ENCODE measurements around the gene PCNX3. TPM values are rescaled to one million over a fixed set of nuclear protein-coding genes. Genes with fewer than 3 reads are reported as not detected.

The PCNX3 gene
- total and polyA plus RNA-seq, 4 donors, result 10.4 to 41.6 (median 25.5) TPM

DNA sequence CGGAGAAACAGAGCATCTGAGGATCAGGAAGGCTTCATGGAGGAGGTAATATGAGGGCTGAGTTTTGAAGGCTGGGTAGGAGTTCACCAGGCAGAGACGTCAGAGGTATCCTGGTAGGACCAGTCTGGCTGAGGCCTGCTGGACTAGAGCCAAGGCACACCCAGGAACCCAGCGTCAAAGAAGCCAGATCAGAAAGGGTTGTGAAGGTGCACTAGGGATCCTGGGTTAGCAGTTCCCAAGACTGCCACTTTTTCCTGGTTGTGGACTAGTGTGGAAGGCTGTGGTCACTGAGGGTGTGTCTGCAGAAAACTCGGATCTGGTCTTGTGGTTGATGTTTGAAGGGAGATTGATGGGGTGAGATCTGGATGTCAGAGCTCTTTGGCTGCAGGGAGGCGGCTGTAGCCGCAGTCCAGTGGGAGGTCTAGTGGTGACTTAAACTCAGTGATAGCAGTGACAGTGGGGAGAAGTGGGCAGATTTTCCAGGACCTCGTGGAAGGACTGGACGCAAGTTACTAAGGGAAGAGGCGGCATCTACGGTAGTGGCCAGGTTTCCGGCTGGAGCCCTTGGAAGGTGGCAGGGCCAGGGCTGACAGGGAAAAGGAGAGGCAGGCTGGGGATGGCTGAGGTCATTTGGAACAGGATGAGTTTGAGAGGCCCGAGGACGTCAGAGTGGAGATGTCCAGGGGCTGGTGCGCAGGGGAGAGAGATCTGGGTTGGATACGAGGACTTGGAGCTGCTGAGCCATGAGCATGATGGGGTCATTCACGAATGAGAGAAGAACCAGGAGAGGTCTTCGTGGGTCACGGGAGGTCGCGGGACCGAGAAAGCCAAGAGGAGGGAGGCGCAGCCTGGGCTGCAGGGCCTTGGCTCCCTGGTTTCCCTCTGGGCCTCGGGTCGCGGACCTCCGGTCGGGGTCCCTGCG, 36.3 kb downstream of the PCNX3 start:
- H3K27ac ChIP-seq (ENCODE audit: low read depth, low read length), result peak overlapping the region; percentile 98
- 38% methylated on average over 28 of the region's 28 CpGs for WGBS (ENCODE audit: insufficient coverage)
- peak in 1 of 6 donors; percentile 11 for DNase-seq (ENCODE audit: low read depth in 4 of 6, low spot score in 6 of 6)
- H3K4me3 ChIP-seq (ENCODE audit: low read depth, low read length), result peak overlapping the region; percentile 67
- H3K9me3 ChIP-seq (ENCODE audit: control insufficient read depth, insufficient read depth, low read length), result no peaks in the 10 kb centered on the region
- H3K27me3 ChIP-seq (ENCODE audit: control insufficient read depth, insufficient read depth, low read length), result peaks cover 6% of the 10 kb centered on the region
- H3K36me3 ChIP-seq (ENCODE audit: control insufficient read depth, insufficient read depth, low read length), result peaks cover 53% of the 10 kb centered on the region
- H3K4me1 ChIP-seq (ENCODE audit: control insufficient read depth, insufficient read depth, low read length), result peaks cover 62% of the 10 kb centered on the region

DNA sequence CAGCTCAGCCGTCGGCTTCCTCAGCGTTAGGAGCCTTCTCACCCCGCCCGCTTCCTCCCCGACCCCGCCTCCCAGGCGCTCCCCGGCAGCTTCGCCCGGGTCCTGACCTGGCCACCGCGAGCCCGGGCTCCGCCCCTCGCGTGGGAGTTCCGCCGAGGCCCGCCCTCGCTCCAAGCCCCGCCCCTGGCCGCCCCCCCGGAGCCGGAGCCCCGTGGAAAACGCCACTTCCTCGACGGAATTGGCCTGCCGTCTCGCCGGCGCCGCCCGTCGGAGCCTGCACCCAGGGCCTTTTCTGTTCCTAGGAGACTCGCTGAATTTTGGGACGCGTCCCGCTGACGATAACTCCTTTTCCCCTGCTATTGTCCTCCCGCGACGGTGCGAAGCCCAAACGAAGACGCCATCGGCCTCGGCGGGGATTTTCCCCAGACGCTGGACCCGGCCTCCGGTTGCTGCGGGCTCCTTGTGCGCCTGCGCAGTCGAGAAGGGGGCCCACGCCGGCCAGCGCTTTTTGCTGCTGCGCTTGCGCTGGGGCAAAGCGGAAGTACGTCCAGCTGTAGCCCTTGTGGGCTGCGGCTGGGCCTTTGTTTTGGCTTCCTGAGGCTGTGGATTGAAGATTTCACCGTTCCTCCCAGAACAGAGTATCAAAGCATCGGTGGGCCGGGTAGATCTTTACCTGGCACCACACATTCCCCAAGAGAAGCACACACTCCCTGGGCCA, 37.1 kb downstream of the PCNX3 start:
- peak overlapping the region; percentile 67 for H3K4me3 ChIP-seq (ENCODE audit: low read depth, low read length)
- DNase-seq (ENCODE audit: low read depth in 4 of 6, low spot score in 6 of 6), result peak; percentile 77 to 98 (median 84)
- H3K36me3 ChIP-seq (ENCODE audit: control insufficient read depth, insufficient read depth, low read length), result peaks cover 61% of the 10 kb centered on the region
- under 1% methylated on average over 68 of the region's 68 CpGs for WGBS (ENCODE audit: insufficient coverage)
- H3K9me3 ChIP-seq (ENCODE audit: control insufficient read depth, insufficient read depth, low read length), result no peaks in the 10 kb centered on the region
- H3K27ac ChIP-seq (ENCODE audit: low read depth, low read length), result peak overlapping the region; percentile 98
- peaks cover 2% of the 10 kb centered on the region for H3K27me3 ChIP-seq (ENCODE audit: control insufficient read depth, insufficient read depth, low read length)
- H3K4me1 ChIP-seq (ENCODE audit: control insufficient read depth, insufficient read depth, low read length), result peaks cover 60% of the 10 kb centered on the region

GRCh38 chr11:65653229-65654225, 38.0 kb downstream of the PCNX3 start:
- H3K27ac ChIP-seq (ENCODE audit: low read depth, low read length), result peak overlapping the region; percentile 98
- peaks cover 70% of the 10 kb centered on the region for H3K36me3 ChIP-seq (ENCODE audit: control insufficient read depth, insufficient read depth, low read length)
- H3K9me3 ChIP-seq (ENCODE audit: control insufficient read depth, insufficient read depth, low read length), result no peaks in the 10 kb centered on the region
- peak overlapping the region; percentile 67 for H3K4me3 ChIP-seq (ENCODE audit: low read depth, low read length)
- peak in 4 of 6 donors; percentile 57 to 79 (median 66) for DNase-seq (ENCODE audit: low read depth in 4 of 6, low spot score in 6 of 6)
- H3K27me3 ChIP-seq (ENCODE audit: control insufficient read depth, insufficient read depth, low read length), result no peaks in the 10 kb centered on the region
- peaks cover 60% of the 10 kb centered on the region for H3K4me1 ChIP-seq (ENCODE audit: control insufficient read depth, insufficient read depth, low read length)
- 53% methylated on average over 11 of the region's 12 CpGs for WGBS (ENCODE audit: insufficient coverage)

- H3K4me1 ChIP-seq (ENCODE audit: control insufficient read depth, insufficient read depth, low read length), result peaks cover 52% of the 10 kb centered on the region
- WGBS (ENCODE audit: insufficient coverage), result 90% methylated on average over 10 of the region's 14 CpGs
- H3K9me3 ChIP-seq (ENCODE audit: control insufficient read depth, insufficient read depth, low read length), result no peaks in the 10 kb centered on the region
- peak in 1 of 6 donors; percentile 2 for DNase-seq (ENCODE audit: low read depth in 4 of 6, low spot score in 6 of 6)
- H3K4me3 ChIP-seq (ENCODE audit: low read depth, low read length), result no peak overlapping the region
- no peaks in the 10 kb centered on the region for H3K27me3 ChIP-seq (ENCODE audit: control insufficient read depth, insufficient read depth, low read length)
- peak overlapping the region; percentile 98 for H3K27ac ChIP-seq (ENCODE audit: low read depth, low read length)
- H3K36me3 ChIP-seq (ENCODE audit: control insufficient read depth, insufficient read depth, low read length), result peaks cover 74% of the 10 kb centered on the region
Observed at GRCh38 chr11:65654375-65655349, 39.1 kb downstream of the PCNX3 start.

DNA sequence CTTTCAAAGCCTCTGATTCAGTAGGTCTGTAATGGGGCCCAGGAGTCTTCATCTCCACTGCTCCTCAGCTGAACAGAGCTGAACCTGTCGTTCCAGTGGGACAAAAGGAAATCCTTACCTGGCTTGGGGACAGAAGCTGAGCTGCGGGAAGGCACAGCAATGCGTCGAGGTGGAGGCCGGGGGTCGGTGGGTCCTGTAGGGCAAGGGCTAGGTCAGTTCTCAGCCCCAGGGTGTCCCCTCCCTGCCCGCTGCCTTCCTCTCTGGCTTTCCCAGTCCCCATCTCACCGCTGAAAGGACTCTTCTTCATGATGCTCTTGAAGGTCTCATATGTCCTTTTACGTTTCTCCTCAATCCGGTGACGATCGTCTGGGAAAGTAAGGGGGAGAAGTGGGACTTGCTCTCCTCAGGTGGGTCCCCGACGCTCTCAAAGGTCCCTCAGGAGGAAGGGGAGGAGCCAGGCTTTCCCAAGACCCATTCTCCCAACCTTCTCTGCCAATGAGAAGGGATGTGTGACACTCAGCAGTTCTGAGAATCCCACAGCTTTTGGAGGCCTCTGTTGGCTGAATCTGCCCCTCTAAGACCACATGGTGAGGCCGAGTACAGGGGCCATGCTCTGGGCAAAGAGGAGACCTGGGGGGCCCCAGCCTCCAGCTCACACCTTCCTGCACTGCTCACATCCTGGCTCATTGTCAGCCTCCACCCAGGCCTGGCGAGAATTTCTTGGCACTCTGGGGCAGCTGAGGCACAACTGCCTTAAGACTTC, 40.2 kb downstream of the PCNX3 start:
- DNase-seq (ENCODE audit: low read depth in 4 of 6, low spot score in 6 of 6), result peak in 1 of 6 donors; percentile 1
- Histone ChIP-seq H3K4me1 (ENCODE audit: control insufficient read depth, insufficient read depth, low read length) (peaks cover 42% of the 10 kb centered on the region), H3K4me3 (ENCODE audit: low read depth, low read length) (no peak overlapping the region), H3K9me3 (ENCODE audit: control insufficient read depth, insufficient read depth, low read length) (no peaks in the 10 kb centered on the region), H3K27me3 (ENCODE audit: control insufficient read depth, insufficient read depth, low read length) (no peaks in the 10 kb centered on the region), H3K36me3 (ENCODE audit: control insufficient read depth, insufficient read depth, low read length) (peaks cover 73% of the 10 kb centered on the region), H3K27ac (ENCODE audit: low read depth, low read length) (no peak overlapping the region)
- WGBS (ENCODE audit: insufficient coverage), result 89% methylated on average over 9 of the region's 16 CpGs

- no peak for DNase-seq (ENCODE audit: low read depth in 4 of 6, low spot score in 6 of 6)
- H3K9me3 ChIP-seq (ENCODE audit: control insufficient read depth, insufficient read depth, low read length), result no peaks in the 10 kb centered on the region
- no peak overlapping the region for H3K27ac ChIP-seq (ENCODE audit: low read depth, low read length)
- 100% methylated on average over 7 of the region's 7 CpGs for WGBS (ENCODE audit: insufficient coverage)
- H3K4me1 ChIP-seq (ENCODE audit: control insufficient read depth, insufficient read depth, low read length), result peaks cover 39% of the 10 kb centered on the region
- H3K36me3 ChIP-seq (ENCODE audit: control insufficient read depth, insufficient read depth, low read length), result peaks cover 82% of the 10 kb centered on the region
- H3K4me3 ChIP-seq (ENCODE audit: low read depth, low read length), result no peak overlapping the region
- no peaks in the 10 kb centered on the region for H3K27me3 ChIP-seq (ENCODE audit: control insufficient read depth, insufficient read depth, low read length)
Observed at GRCh38 chr11:65657426-65657825, 41.9 kb downstream of the PCNX3 start.

- DNase-seq (ENCODE audit: low read depth in 4 of 6, low spot score in 6 of 6), result no peak
- Histone ChIP-seq H3K27me3 (ENCODE audit: control insufficient read depth, insufficient read depth, low read length) (no peaks in the 10 kb centered on the region), H3K36me3 (ENCODE audit: control insufficient read depth, insufficient read depth, low read length) (peaks cover 82% of the 10 kb centered on the region), H3K4me3 (ENCODE audit: low read depth, low read length) (no peak overlapping the region), H3K9me3 (ENCODE audit: control insufficient read depth, insufficient read depth, low read length) (no peaks in the 10 kb centered on the region), H3K27ac (ENCODE audit: low read depth, low read length) (no peak overlapping the region), H3K4me1 (ENCODE audit: control insufficient read depth, insufficient read depth, low read length) (peaks cover 32% of the 10 kb centered on the region)
- WGBS (ENCODE audit: insufficient coverage), result 96% methylated on average over 18 of the region's 21 CpGs
Observed at GRCh38 chr11:65658174-65659021, 42.8 kb downstream of the PCNX3 start.
